Measurements from ENCODE around the gene SCYL3.

GRCh38 chr1:169812131-169812530 is 81.6 kb downstream of the SCYL3 start:
- TF ChIP-seq, protein P1, sequence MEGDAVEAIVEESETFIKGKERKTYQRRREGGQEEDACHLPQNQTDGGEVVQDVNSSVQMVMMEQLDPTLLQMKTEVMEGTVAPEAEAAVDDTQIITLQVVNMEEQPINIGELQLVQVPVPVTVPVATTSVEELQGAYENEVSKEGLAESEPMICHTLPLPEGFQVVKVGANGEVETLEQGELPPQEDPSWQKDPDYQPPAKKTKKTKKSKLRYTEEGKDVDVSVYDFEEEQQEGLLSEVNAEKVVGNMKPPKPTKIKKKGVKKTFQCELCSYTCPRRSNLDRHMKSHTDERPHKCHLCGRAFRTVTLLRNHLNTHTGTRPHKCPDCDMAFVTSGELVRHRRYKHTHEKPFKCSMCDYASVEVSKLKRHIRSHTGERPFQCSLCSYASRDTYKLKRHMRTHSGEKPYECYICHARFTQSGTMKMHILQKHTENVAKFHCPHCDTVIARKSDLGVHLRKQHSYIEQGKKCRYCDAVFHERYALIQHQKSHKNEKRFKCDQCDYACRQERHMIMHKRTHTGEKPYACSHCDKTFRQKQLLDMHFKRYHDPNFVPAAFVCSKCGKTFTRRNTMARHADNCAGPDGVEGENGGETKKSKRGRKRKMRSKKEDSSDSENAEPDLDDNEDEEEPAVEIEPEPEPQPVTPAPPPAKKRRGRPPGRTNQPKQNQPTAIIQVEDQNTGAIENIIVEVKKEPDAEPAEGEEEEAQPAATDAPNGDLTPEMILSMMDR (conservative IDR thresholded peaks at IDR 0.05; ENCODE audit: low read depth in 2 of 2) = no peak
- TF ChIP-seq EZH2 (IDR thresholded peaks at IDR 0.05; ENCODE audit: low read depth, unreplicated experiment) (no peak), POLR2AphosphoS5 (IDR thresholded peaks at IDR 0.05; ENCODE audit: low read depth) (no peak), CREB1 (CRISPR knock-in tag; IDR thresholded peaks at IDR 0.05; ENCODE audit: low read depth) (no peak), ZNF114 (CRISPR knock-in tag; IDR thresholded peaks at IDR 0.05) (no peak), EZH2phosphoT487 (IDR thresholded peaks at IDR 0.05; ENCODE audit: unreplicated experiment) (no peak), NANOG (IDR thresholded peaks at IDR 0.05; ENCODE audit: borderline replicate concordance) (no peak), JUNB (IDR thresholded peaks at IDR 0.05; ENCODE audit: unreplicated experiment) (no peak), ZNF331 (CRISPR knock-in tag; IDR thresholded peaks at IDR 0.05; ENCODE audit: low read depth) (no peak)
- TF ChIP-seq, protein P2, sequence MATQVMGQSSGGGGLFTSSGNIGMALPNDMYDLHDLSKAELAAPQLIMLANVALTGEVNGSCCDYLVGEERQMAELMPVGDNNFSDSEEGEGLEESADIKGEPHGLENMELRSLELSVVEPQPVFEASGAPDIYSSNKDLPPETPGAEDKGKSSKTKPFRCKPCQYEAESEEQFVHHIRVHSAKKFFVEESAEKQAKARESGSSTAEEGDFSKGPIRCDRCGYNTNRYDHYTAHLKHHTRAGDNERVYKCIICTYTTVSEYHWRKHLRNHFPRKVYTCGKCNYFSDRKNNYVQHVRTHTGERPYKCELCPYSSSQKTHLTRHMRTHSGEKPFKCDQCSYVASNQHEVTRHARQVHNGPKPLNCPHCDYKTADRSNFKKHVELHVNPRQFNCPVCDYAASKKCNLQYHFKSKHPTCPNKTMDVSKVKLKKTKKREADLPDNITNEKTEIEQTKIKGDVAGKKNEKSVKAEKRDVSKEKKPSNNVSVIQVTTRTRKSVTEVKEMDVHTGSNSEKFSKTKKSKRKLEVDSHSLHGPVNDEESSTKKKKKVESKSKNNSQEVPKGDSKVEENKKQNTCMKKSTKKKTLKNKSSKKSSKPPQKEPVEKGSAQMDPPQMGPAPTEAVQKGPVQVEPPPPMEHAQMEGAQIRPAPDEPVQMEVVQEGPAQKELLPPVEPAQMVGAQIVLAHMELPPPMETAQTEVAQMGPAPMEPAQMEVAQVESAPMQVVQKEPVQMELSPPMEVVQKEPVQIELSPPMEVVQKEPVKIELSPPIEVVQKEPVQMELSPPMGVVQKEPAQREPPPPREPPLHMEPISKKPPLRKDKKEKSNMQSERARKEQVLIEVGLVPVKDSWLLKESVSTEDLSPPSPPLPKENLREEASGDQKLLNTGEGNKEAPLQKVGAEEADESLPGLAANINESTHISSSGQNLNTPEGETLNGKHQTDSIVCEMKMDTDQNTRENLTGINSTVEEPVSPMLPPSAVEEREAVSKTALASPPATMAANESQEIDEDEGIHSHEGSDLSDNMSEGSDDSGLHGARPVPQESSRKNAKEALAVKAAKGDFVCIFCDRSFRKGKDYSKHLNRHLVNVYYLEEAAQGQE (IDR thresholded peaks at IDR 0.05; ENCODE audit: unreplicated experiment) = no peak
- TF ChIP-seq, protein P3, sequence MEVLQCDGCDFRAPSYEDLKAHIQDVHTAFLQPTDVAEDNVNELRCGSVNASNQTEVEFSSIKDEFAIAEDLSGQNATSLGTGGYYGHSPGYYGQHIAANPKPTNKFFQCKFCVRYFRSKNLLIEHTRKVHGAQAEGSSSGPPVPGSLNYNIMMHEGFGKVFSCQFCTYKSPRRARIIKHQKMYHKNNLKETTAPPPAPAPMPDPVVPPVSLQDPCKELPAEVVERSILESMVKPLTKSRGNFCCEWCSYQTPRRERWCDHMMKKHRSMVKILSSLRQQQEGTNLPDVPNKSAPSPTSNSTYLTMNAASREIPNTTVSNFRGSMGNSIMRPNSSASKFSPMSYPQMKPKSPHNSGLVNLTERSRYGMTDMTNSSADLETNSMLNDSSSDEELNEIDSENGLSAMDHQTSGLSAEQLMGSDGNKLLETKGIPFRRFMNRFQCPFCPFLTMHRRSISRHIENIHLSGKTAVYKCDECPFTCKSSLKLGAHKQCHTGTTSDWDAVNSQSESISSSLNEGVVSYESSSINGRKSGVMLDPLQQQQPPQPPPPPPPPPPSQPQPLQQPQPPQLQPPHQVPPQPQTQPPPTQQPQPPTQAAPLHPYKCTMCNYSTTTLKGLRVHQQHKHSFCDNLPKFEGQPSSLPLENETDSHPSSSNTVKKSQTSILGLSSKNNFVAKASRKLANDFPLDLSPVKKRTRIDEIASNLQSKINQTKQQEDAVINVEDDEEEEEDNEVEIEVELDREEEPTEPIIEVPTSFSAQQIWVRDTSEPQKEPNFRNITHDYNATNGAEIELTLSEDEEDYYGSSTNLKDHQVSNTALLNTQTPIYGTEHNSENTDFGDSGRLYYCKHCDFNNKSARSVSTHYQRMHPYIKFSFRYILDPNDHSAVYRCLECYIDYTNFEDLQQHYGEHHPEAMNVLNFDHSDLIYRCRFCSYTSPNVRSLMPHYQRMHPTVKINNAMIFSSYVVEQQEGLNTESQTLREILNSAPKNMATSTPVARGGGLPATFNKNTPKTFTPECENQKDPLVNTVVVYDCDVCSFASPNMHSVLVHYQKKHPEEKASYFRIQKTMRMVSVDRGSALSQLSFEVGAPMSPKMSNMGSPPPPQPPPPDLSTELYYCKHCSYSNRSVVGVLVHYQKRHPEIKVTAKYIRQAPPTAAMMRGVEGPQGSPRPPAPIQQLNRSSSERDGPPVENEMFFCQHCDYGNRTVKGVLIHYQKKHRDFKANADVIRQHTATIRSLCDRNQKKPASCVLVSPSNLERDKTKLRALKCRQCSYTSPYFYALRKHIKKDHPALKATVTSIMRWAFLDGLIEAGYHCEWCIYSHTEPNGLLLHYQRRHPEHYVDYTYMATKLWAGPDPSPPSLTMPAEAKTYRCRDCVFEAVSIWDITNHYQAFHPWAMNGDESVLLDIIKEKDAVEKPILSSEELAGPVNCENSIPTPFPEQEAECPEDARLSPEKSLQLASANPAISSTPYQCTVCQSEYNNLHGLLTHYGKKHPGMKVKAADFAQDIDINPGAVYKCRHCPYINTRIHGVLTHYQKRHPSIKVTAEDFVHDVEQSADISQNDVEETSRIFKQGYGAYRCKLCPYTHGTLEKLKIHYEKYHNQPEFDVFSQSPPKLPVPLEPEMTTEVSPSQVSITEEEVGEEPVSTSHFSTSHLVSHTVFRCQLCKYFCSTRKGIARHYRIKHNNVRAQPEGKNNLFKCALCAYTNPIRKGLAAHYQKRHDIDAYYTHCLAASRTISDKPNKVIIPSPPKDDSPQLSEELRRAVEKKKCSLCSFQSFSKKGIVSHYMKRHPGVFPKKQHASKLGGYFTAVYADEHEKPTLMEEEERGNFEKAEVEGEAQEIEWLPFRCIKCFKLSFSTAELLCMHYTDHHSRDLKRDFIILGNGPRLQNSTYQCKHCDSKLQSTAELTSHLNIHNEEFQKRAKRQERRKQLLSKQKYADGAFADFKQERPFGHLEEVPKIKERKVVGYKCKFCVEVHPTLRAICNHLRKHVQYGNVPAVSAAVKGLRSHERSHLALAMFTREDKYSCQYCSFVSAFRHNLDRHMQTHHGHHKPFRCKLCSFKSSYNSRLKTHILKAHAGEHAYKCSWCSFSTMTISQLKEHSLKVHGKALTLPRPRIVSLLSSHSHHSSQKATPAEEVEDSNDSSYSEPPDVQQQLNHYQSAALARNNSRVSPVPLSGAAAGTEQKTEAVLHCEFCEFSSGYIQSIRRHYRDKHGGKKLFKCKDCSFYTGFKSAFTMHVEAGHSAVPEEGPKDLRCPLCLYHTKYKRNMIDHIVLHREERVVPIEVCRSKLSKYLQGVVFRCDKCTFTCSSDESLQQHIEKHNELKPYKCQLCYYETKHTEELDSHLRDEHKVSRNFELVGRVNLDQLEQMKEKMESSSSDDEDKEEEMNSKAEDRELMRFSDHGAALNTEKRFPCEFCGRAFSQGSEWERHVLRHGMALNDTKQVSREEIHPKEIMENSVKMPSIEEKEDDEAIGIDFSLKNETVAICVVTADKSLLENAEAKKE (CRISPR knock-in tag; IDR thresholded peaks at IDR 0.05) = no peak
